SK-N-SH (cell line): Measurements from ENCODE around the gene SLC52A3. TPM values are rescaled to one million over a fixed set of nuclear protein-coding genes. Genes with fewer than 3 reads are reported as not detected.

ENCODE experiments used
- CTCF ChIA-PET: fragments of 300-600, 350-600 bp; formaldehyde crosslinking; extraction: SDS; loops from one replicate; lab custom pipeline; 2021; lab: Yijun Ruan, JAX
- POLR2A ChIA-PET: fragments of 350-600 bp; sonication (Branson Sonifier 250); formaldehyde crosslinking; extraction: SDS; loops from one replicate; lab custom pipeline; 2020; ENCODE audit warnings: antibody characterized with exemption, inconsistent platforms; lab: Yijun Ruan, JAX
- DNase-seq: peaks from one replicate; pipeline ENCODE4 v3.0.0; 2012
- H2AFZ ChIP-seq: fragments of 200-600 bp; sonication (generic); 2 replicates; pipeline ENCODE4 v1.8.1; 2016; ENCODE audit warnings: antibody characterized with exemption, mild to moderate bottlenecking, low read depth
- H3F3A ChIP-seq: fragments of 200-600 bp; sonication (generic); replicated peaks from 2 replicates; pipeline ENCODE3; 2016; ENCODE audit warnings: antibody characterized with exemption, mild to moderate bottlenecking; ENCODE audit not compliant: insufficient read depth
- H3K27ac ChIP-seq, 2 experiments: fragments of 200-500 bp in 1 of 2; fragments of 200-600 bp in 1 of 2; sonication (Bioruptor generic) in 1 of 2; sonication (generic), shearing (Covaris generic) in 1 of 2; 2 replicates each; pipeline versions ENCODE4 v1.5.1 to v1.6.1; 2014 to 2016; ENCODE audit warnings: low read depth in 2 of 2, inconsistent platforms in 1 of 2, low read length in 1 of 2, mild to moderate bottlenecking in 1 of 2, mixed read lengths in 1 of 2
- H3K27me3 ChIP-seq: fragments of 200-600 bp; sonication (generic), shearing (Covaris generic); 2 replicates; pipeline ENCODE4 v1.6.1; 2016; ENCODE audit warnings: mixed run types; ENCODE audit not compliant: insufficient read depth
- H3K36me3 ChIP-seq, 2 experiments: fragments of 200-500 bp in 1 of 2; fragments of 200-600 bp in 1 of 2; sonication (Bioruptor generic) in 1 of 2; sonication (generic) in 1 of 2; replicated peaks in 1 of 2; 2 replicates each; pipeline versions ENCODE3 to v1.5.1; 2014 to 2016; ENCODE audit warnings: low read length in 1 of 2, mild to moderate bottlenecking in 1 of 2; ENCODE audit not compliant: insufficient read depth in 2 of 2, control insufficient read depth in 1 of 2
- H3K4me1 ChIP-seq, 2 experiments: fragments of 200-500 bp in 1 of 2; fragments of 200-600 bp in 1 of 2; sonication (Bioruptor generic) in 1 of 2; sonication (generic), shearing (Covaris generic) in 1 of 2; 2 replicates each; pipeline versions ENCODE4 v1.5.1 to v1.6.1; 2014 to 2016; ENCODE audit warnings: low read depth in 1 of 2, low read length in 1 of 2, mixed run types in 1 of 2; ENCODE audit not compliant: insufficient read depth in 2 of 2, control insufficient read depth in 1 of 2
- H3K4me2 ChIP-seq: fragments of 200-600 bp; sonication (generic), shearing (Covaris generic); 2 replicates; pipeline ENCODE4 v1.6.1; 2017; ENCODE audit warnings: mixed run types
- H3K4me3 ChIP-seq, 2 experiments: fragments of 200-500 bp in 1 of 2; fragments of 200-600 bp in 1 of 2; sonication (Bioruptor generic) in 1 of 2; sonication (generic), shearing (Covaris generic) in 1 of 2; 2 replicates each; pipeline versions ENCODE4 v1.5.1 to v1.8.1; 2014 to 2016; ENCODE audit warnings: low read depth in 2 of 2, inconsistent platforms in 1 of 2, low read length in 1 of 2, mild to moderate bottlenecking in 1 of 2, mixed read lengths in 1 of 2, moderate library complexity in 1 of 2
- H3K79me2 ChIP-seq: fragments of 200-600 bp; sonication (generic); 2 replicates; pipeline ENCODE4 v1.8.1; 2017; ENCODE audit warnings: mild to moderate bottlenecking; ENCODE audit not compliant: insufficient read depth
- H3K9ac ChIP-seq: fragments of 200-600 bp; sonication (generic); 2 replicates; pipeline ENCODE4 v1.6.1; 2017; ENCODE audit warnings: mixed run types
- H3K9me2 ChIP-seq: fragments of 200-600 bp; sonication (generic); 2 replicates; pipeline ENCODE4 v1.6.1; 2017; ENCODE audit warnings: mixed run types
- H3K9me3 ChIP-seq: fragments of 200-600 bp; sonication (generic); 2 replicates; pipeline ENCODE4 v1.6.1; 2017; ENCODE audit warnings: mixed run types, mild to moderate bottlenecking, moderate library complexity
- H4K20me1 ChIP-seq: fragments of 200-600 bp; sonication (generic); 2 replicates; pipeline ENCODE4 v1.6.1; 2017; ENCODE audit warnings: mild to moderate bottlenecking, mixed run types; ENCODE audit not compliant: insufficient read depth
- EP300 ChIP-seq, 2 experiments: IDR thresholded peaks; 2 replicates each; pipeline versions ENCODE4 v1.4.0 to v1.6.1; 2012; ENCODE audit warnings: borderline replicate concordance in 1 of 2, low read depth in 1 of 2, low read length in 1 of 2
- FOSL2 ChIP-seq: IDR thresholded peaks from 2 replicates; pipeline ENCODE4 v1.4.0; 2012; ENCODE audit warnings: low read depth, mild to moderate bottlenecking, moderate library complexity, borderline replicate concordance
- FOXM1 ChIP-seq: IDR thresholded peaks from 2 replicates; pipeline ENCODE4 v1.4.0; 2012; ENCODE audit warnings: low read depth, mild to moderate bottlenecking
- GABPA ChIP-seq: IDR thresholded peaks from 2 replicates; pipeline ENCODE4 v1.4.0; 2012; ENCODE audit warnings: low read depth, mild to moderate bottlenecking
- NRF1 ChIP-seq: IDR thresholded peaks from 2 replicates; pipeline ENCODE4 v1.6.1; 2012; ENCODE audit warnings: low read depth, mild to moderate bottlenecking, low read length
- POLR2AphosphoS5 ChIP-seq: IDR thresholded peaks from 2 replicates; pipeline ENCODE4 v1.6.1; 2012; ENCODE audit warnings: low read depth, low read length
- WGBS: methylation state at CpG from one replicate; pipeline ENCODE4 v1.1.6; 2017; ENCODE audit warnings: low lambda C conversion rate; 5-methylcytosine and 5-hydroxymethylcytosine counted together
- polyA plus RNA-seq, 3 experiments: library from polyadenylated mRNA; depleted of rRNA; stranded (reverse); fragments of >200 nt; gene quantifications; 2 replicates each; pipeline ENCODE4 v1.2.3, GENCODE V29; 2012
- TF ChIP-seq, protein P1 (sequence below): fragments of 200-600 bp; sonication (generic); IDR thresholded peaks from 2 replicates; pipeline ENCODE4 v1.6.1; 2017; ENCODE audit warnings: antibody characterized with exemption, mild to moderate bottlenecking, moderate library complexity
- TF ChIP-seq, protein P2 (sequence below): IDR thresholded peaks from 2 replicates; pipeline ENCODE4 v1.6.1; 2012; ENCODE audit warnings: mild to moderate bottlenecking, low read depth, low read length, moderate library complexity

The SLC52A3 gene
- polyA plus RNA-seq, 1 of the 3 experiments (the other 2 are of a cell fraction), result not detected

DNA sequence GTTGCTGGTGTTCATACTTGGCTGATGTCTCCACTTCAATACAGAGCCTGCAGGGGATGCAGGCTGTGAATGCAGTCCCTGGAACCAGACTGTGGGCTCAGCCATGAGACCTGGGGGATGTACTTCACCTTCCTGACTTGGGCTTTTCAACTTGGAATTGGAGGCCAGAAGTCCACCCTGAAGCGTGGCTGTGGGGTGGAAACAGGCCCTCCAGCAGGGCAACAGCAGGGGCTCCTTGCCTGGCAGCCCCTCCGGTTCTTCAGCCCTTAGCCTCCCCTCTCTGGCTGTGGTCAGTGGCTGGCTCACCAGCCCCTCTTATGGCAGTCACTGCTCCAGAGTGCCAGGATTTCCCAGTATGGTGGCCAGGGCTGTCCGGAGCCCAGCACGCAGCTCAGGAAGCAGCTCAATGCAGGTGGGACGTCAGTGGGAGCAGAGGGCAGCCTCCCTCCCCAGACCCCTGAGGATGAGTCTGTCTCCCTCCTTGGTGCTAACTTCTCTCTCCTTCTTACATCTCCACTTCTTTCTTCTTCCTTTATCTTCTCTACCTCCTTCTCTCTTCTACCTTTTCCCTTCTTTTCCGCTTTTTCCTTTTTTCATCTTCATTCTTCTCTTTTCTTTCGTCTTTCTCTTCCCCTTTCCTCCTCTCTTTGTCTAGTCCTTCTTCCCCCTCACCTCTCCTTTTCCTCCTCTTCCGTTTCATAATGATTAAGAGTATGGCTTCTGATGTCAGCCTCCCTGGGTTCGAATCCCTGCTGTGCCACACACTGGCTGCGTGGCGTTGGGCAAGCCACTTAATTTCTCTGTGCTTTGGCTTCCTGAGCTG, 45.3 kb downstream of the SLC52A3 start:
- peaks cover 4% of the 10 kb centered on the region; the same call in 1 of the 2 replicates for H3K27me3 ChIP-seq
- no peak overlapping the region for H3K9ac ChIP-seq
- no peak for DNase-seq
- no peaks in the 10 kb centered on the region for H3K9me2 ChIP-seq
- H3K4me2 ChIP-seq, result no peak overlapping the region
- no peak overlapping the region for H3K4me3 ChIP-seq
- WGBS, result 52% methylated on average over 8 of the region's 11 CpGs
- H3K79me2 ChIP-seq, result no peaks in the 10 kb centered on the region
- TF ChIP-seq FOXM1 (no peak), NRF1 (no peak), EP300 (IDR thresholded peaks at IDR 0.05; ENCODE audit: borderline replicate concordance in 1 of 2, low read depth in 1 of 2, low read length in 1 of 2) (no peak), FOSL2 (no peak)
- TF ChIP-seq, protein P1, sequence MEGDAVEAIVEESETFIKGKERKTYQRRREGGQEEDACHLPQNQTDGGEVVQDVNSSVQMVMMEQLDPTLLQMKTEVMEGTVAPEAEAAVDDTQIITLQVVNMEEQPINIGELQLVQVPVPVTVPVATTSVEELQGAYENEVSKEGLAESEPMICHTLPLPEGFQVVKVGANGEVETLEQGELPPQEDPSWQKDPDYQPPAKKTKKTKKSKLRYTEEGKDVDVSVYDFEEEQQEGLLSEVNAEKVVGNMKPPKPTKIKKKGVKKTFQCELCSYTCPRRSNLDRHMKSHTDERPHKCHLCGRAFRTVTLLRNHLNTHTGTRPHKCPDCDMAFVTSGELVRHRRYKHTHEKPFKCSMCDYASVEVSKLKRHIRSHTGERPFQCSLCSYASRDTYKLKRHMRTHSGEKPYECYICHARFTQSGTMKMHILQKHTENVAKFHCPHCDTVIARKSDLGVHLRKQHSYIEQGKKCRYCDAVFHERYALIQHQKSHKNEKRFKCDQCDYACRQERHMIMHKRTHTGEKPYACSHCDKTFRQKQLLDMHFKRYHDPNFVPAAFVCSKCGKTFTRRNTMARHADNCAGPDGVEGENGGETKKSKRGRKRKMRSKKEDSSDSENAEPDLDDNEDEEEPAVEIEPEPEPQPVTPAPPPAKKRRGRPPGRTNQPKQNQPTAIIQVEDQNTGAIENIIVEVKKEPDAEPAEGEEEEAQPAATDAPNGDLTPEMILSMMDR, result no peak
- TF ChIP-seq, protein P2, sequence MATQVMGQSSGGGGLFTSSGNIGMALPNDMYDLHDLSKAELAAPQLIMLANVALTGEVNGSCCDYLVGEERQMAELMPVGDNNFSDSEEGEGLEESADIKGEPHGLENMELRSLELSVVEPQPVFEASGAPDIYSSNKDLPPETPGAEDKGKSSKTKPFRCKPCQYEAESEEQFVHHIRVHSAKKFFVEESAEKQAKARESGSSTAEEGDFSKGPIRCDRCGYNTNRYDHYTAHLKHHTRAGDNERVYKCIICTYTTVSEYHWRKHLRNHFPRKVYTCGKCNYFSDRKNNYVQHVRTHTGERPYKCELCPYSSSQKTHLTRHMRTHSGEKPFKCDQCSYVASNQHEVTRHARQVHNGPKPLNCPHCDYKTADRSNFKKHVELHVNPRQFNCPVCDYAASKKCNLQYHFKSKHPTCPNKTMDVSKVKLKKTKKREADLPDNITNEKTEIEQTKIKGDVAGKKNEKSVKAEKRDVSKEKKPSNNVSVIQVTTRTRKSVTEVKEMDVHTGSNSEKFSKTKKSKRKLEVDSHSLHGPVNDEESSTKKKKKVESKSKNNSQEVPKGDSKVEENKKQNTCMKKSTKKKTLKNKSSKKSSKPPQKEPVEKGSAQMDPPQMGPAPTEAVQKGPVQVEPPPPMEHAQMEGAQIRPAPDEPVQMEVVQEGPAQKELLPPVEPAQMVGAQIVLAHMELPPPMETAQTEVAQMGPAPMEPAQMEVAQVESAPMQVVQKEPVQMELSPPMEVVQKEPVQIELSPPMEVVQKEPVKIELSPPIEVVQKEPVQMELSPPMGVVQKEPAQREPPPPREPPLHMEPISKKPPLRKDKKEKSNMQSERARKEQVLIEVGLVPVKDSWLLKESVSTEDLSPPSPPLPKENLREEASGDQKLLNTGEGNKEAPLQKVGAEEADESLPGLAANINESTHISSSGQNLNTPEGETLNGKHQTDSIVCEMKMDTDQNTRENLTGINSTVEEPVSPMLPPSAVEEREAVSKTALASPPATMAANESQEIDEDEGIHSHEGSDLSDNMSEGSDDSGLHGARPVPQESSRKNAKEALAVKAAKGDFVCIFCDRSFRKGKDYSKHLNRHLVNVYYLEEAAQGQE, result no peak
- no peaks in the 10 kb centered on the region for H3K9me3 ChIP-seq
- no peaks in the 10 kb centered on the region for H3K4me1 ChIP-seq
- CTCF ChIA-PET, result interaction anchor here (0.6 to 3.4 kb wide), 5 partner anchors 13 to 161 kb away, joined by 4 to 13 read pairs (median 6); no protein-coding TSS in a partner anchor
- H3K36me3 ChIP-seq, result no peaks in the 10 kb centered on the region
- H4K20me1 ChIP-seq, result no peaks in the 10 kb centered on the region
- H3K27ac ChIP-seq, result no peak overlapping the region
- no peaks in the 10 kb centered on the region for H3F3A ChIP-seq
- POLR2A ChIA-PET, result interaction anchor here (1.0 kb wide), 2 partner anchors 48 to 72 kb away, joined by 3 to 5 read pairs; no protein-coding TSS in a partner anchor
- H2AFZ ChIP-seq, result no peak overlapping the region

DNA sequence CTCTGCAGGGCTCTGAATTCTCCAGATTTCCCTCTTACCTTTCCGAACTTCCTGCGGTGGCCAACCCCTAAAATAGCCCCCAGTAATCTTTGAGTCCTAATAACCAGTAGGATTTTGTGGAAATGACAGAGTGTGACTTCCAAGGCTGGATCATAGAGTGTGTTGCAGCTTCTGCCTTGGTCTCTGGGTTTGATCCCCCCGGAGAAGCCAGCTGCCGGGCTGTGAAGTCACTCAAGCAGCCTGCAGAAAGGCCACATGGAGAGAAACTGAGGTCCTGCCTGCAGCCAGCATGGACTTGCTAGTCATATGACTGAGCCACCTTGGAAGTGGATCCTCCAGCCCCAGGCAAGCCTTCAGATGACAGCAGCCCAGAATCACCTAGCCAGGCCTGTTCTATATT, 46.4 kb downstream of the SLC52A3 start:
- Histone ChIP-seq H3K9me3 (no peaks in the 10 kb centered on the region), H3K79me2 (no peaks in the 10 kb centered on the region), H3K27ac (no peak overlapping the region), H3K4me3 (no peak overlapping the region), H3K9me2 (no peaks in the 10 kb centered on the region), H3K4me2 (no peak overlapping the region), H3K27me3 (peaks cover 2% of the 10 kb centered on the region; the same call in 1 of the 2 replicates), H3K36me3 (no peaks in the 10 kb centered on the region), H3K9ac (no peak overlapping the region), H3F3A (no peaks in the 10 kb centered on the region), H4K20me1 (no peaks in the 10 kb centered on the region), H2AFZ (no peak overlapping the region), H3K4me1 (no peaks in the 10 kb centered on the region)
- CTCF ChIA-PET, result interaction anchor here (2.4 to 3.4 kb wide), 2 partner anchors 54 to 76 kb away, joined by 8 to 13 read pairs; no protein-coding TSS in a partner anchor
- POLR2A ChIA-PET, result interaction anchor here (1.0 kb wide), 1 partner anchor 47 kb away, joined by 3 read pairs; no protein-coding TSS in a partner anchor
- WGBS, result 56% methylated on average over 2 of the region's 4 CpGs
- TF ChIP-seq GABPA (no peak), POLR2AphosphoS5 (no peak)
- TF ChIP-seq, protein P2, result no peak
- DNase-seq, result no peak
